Fibroblast of the conjunctiva (primary cell): ENCODE results near the gene ACOT13.
"Not testable (repeated sequence)": the region's sequence is repeated elsewhere in the genome, so short reads cannot be mapped to it uniquely, and the experiment has no call there.

Experiments used
- DNase-seq: peaks from one replicate; pipeline ENCODE4 v3.0.0-alpha.2; 2010; ENCODE audit warnings: low read depth

The ACOT13 gene

DNA sequence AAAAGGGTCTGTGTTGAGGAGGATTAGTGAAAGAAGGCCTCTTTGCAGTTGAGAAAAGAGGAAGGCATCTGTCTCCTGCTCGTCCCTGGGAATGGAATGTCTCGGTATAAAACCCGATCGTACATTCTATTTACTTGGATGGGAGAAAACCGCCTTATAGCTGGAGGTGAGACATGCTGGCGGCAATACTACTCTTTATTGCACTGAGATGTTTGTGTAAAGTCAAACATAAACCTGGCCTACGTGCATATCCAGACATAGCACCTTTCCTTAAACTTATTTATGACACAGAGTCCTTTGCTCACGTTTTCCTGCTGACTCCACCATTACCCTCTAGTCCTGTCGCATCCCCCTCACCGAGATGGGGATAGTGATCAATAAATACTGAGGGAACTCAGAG lies 4.6 kb upstream of the ACOT13 start:
- DNase-seq: no peak

GRCh38 chr6:24663189-24663588 lies 3.7 kb upstream of the ACOT13 start:
- DNase-seq: no peak

GRCh38 chr6:24664046-24664987 lies 2.6 kb upstream of the ACOT13 start:
- no peak for DNase-seq

- no peak for DNase-seq
These were observed 708 bp upstream of the ACOT13 start for GRCh38 chr6:24666097-24666640.

GRCh38 chr6:24667378-24667803 lies 514 bp downstream of the ACOT13 start:
- no peak for DNase-seq

GRCh38 chr6:24668066-24668996 lies 1.5 kb downstream of the ACOT13 start:
- DNase-seq: not testable (repeated sequence)

- DNase-seq: no peak
These were observed 2.1 kb downstream of the ACOT13 start for GRCh38 chr6:24668997-24669361.

DNA sequence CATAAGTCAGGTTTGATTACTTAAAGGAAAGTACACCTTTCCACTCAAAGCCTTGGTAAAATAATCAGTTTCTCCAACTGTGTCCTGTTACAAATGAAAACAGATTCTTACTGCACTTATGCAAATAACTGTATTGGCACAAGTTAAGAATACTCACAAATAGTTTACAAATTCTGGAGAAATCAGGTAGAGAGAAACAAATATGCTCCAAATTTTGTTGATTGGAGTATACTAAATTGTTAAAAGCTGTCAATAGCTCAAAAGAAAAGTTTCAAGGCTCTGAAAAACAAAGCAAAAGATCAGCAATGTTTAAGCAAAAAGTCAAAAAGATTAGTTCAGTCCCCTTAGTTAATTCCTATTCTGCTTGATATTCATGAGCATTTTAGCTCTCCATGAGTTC lies 3.6 kb downstream of the ACOT13 start:
- not testable (repeated sequence) for DNase-seq

DNA sequence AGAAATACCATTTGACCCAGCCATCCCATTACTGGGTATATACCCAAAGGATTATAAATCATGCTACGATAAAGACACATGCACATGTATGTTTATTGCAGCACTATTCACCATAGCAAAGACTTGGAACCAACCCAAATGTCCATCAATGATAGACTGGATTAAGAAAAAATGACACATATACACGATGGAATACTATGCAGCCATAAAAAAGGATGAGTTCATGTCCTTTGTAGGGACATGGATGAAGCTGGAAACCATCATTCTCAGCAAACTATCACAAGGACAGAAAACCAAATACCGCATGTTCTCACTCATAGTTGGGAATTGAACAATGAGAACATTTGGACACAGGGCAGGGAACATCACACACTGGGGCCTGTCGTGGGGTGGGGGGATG lies 4.2 kb downstream of the ACOT13 start:
- DNase-seq: not testable (repeated sequence)

DNA sequence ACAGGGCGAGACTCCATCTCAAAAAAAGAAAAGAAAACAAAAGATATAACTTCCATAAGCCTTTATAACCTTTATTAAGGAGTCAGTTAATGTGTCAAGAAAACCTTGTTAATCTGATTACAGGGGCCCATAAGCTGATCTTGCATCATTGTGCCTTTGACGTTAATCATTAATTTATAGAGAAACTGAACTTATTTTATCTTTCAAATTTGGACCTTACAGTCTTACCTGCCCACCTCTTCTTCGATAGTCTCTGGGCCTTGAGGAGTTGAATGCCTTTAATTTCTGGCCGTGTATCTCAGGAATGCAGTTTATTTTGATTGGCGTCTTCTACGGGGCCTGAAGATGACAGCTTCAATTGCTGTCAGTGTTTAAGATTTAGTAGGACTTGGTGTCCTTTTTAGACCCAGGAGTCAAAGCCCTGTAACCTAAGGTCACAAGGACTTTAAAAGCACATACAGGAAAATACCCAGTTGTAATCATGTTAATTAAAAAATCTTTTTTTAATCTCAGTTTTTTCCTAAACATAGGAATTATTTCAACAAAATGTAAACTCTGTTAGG lies 5.8 kb downstream of the ACOT13 start:
- no peak for DNase-seq

- DNase-seq: no peak
These were observed 6.7 kb downstream of the ACOT13 start for GRCh38 chr6:24673625-24674024.

- DNase-seq: not testable (repeated sequence)
These were observed 12.0 kb downstream of the ACOT13 start for GRCh38 chr6:24678792-24679352.

DNA sequence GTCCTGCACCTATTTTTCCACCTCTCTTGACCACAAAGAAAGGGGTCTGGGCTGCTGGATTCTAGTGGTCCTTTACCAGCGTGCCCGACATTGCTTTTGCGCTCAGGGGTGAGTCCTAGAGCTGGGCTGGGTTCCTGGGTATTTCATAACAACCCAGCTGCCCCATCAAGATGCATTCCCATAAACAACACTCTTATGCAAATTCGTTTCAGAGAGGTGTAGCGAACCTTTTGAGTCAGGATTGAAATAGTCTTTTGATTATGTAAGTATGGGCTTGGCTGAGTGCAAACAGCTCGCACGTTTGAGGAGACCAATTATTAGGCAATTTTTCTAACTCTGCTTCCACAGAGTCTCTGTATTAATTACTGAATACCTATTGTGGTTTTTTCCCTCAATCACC lies 13.7 kb downstream of the ACOT13 start:
- no peak for DNase-seq

GRCh38 chr6:24683297-24684296 lies 16.7 kb downstream of the ACOT13 start:
- no peak for DNase-seq

DNA sequence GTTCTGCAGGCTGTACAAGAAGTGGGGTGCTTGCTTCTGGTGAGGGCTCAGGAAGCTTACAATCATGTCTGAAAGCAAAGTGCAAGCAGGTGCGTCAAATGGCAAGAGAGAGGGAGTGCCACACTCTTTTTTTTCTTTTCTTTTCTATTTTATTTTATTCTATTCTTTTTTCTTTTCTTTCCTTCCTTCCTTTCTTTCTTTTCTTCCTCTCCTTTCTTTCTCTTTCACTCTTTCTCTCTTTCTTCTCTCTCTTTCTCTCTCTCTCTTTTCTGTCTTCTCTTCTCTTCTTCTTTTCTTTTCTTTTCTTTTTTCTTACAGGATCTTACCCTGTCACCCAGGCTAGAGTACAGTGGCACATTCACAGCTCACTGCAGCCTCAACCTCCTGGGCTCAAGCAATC lies 19.5 kb downstream of the ACOT13 start:
- DNase-seq: no peak

DNA sequence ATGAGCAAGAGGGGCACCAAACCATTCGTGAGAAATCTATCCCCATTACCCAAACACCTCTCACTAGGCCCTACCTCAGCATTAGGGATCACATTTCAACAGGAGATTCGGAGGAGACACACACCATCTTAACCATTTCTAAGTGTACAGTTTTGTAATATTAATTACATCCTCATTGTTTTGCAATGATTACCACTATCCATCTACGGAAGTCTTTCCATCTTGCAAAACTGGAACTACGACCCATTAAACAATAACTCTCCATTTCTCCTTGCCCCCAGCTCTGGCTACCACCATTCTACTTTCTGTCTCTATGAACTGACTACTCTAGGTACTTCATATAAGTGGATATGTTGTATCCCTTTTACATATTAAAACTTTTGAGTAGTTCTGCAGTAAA lies 20.1 kb downstream of the ACOT13 start:
- no peak for DNase-seq

DNA sequence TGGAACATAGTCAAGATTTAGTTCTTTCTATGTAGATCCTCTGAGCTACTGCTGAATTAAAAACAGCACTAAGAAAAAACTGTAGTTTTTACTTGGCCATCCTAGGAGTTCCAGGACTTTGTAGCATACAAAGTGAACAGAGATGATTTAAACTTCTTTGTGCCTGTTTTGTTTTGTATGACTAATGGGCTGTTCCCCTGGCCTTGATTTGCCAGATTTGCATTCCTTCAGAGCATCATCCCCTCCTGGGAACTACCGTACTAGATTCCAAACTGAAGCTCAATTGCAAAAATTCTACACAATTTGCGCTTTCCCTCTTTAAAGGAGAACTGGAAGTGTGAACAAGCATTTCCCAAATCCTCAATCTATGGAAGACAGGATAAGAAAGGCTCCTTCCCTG lies 23.1 kb downstream of the ACOT13 start:
- peak; percentile 29 for DNase-seq

DNA sequence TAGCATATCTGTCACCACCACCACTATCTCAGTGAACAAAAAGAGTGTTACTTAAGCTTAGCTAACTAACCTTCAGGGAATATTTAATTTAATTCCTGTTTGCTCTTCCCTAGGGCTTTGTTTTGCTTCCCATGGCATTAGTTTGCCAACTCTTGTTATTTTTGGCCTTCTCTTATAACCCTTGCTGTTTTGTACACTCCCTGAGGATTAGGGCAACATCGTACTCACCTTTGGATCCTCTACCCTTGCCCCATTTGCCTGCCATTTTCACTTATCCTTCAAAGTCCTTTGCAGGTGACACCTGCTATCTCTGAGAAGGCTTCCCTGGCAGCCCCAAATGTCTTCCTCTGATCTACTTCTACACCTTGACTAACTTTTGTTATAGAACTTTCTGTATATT lies 23.7 kb downstream of the ACOT13 start:
- DNase-seq: no peak

DNA sequence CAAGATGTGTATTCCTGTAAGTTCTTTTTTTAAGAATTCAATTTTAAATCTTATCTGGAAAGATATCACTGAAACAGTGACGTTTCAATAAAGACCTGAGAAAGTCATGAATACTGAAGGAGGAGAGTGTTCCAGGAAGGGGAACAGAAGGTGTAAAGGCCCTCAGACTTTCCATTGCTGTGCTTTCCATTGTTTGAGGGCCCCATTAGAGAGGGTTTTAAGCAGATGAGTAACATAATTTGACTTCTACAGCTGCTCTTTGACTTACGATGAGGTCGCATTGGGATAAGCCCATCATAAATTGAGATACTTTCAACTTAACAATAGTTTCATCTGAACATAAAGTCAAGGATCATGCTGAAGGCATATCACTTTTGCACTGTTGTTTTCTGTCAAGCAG lies 24.7 kb downstream of the ACOT13 start:
- DNase-seq: no peak

DNA sequence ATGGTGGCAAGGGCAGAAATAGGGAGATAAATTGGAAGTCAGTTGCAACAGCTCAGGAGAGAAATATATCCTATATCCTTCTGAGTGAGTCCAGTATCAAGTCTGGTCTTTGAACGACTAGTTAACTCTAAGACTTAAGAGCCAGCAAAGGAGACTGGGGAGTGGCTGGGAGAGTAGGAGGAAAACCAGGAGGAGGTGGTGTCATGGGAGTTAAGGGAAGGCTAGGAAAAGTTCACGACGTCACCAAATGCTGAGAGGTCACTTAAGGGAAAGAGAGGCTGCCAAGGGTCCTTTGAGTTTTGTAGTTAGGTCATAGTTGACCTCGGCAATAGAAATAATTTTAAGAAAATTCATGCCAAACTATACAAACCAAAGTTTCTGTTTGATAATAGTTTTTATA lies 25.1 kb downstream of the ACOT13 start:
- DNase-seq: no peak

- DNase-seq: no peak
These were observed 25.5 kb downstream of the ACOT13 start for GRCh38 chr6:24692415-24692814.
